Measurements from ENCODE around the gene NEK4.

GRCh38 chr3:52787672-52788625 is 17.2 kb upstream of the NEK4 start:
- TF ChIP-seq, protein P1, sequence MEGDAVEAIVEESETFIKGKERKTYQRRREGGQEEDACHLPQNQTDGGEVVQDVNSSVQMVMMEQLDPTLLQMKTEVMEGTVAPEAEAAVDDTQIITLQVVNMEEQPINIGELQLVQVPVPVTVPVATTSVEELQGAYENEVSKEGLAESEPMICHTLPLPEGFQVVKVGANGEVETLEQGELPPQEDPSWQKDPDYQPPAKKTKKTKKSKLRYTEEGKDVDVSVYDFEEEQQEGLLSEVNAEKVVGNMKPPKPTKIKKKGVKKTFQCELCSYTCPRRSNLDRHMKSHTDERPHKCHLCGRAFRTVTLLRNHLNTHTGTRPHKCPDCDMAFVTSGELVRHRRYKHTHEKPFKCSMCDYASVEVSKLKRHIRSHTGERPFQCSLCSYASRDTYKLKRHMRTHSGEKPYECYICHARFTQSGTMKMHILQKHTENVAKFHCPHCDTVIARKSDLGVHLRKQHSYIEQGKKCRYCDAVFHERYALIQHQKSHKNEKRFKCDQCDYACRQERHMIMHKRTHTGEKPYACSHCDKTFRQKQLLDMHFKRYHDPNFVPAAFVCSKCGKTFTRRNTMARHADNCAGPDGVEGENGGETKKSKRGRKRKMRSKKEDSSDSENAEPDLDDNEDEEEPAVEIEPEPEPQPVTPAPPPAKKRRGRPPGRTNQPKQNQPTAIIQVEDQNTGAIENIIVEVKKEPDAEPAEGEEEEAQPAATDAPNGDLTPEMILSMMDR (IDR thresholded peaks at IDR 0.05), result no peak
- no peak for TF ChIP-seq POLR2A (IDR thresholded peaks at IDR 0.05)

Data from adrenal gland (tissue), 5 donors.